H1 (cell line): Measurements from ENCODE around the gene LTO1. TPM values are rescaled to one million over a fixed set of nuclear protein-coding genes. Genes with fewer than 3 reads are reported as not detected.
A peak's percentile ranks its signal among the peaks of the same experiment; 100 is the strongest.

Source experiments
- CHD7 ChIP-seq: fragments of 300-600 bp; sonication (generic); IDR thresholded peaks from 2 replicates; pipeline ENCODE4 v1.7.1; 2012; ENCODE audit warnings: low read length, moderate library complexity, mild to moderate bottlenecking, inconsistent platforms; ENCODE audit not compliant: insufficient replicate concordance
- E2F6 ChIP-seq: IDR thresholded peaks from 2 replicates; pipeline ENCODE4 v1.6.1; 2012; ENCODE audit warnings: inconsistent platforms
- GTF2F1 ChIP-seq: IDR thresholded peaks from 2 replicates; pipeline ENCODE4 v1.6.1; 2012; ENCODE audit warnings: low read depth, low read length, improper control_type of control experiment, borderline replicate concordance
- RAD21 ChIP-seq, 2 experiments: IDR thresholded peaks in 1 of 2; conservative IDR thresholded peaks in 1 of 2; 2 replicates each; pipeline ENCODE4 v1.6.1; 2011; ENCODE audit warnings: low read depth in 2 of 2, low read length in 2 of 2, improper control_type of control experiment in 1 of 2, inconsistent platforms in 1 of 2, mild to moderate bottlenecking in 1 of 2, moderate library complexity in 1 of 2
- RNF2 ChIP-seq: fragments of 200-900, 300-1000 bp; sonication (generic); IDR thresholded peaks from 2 replicates; pipeline ENCODE4 v1.7.1; 2016; ENCODE audit warnings: borderline replicate concordance, low read depth, mild to moderate bottlenecking, antibody characterized with exemption, low read length; ENCODE audit not compliant: poor library complexity, severe bottlenecking; ENCODE audit errors: missing control alignments
- RXRA ChIP-seq: IDR thresholded peaks from 2 replicates; pipeline ENCODE4 v1.6.1; 2011; ENCODE audit warnings: low read depth, mild to moderate bottlenecking, low read length, moderate library complexity; ENCODE audit not compliant: insufficient read depth
- SUZ12 ChIP-seq: fragments of 200-600 bp; sonication (generic); IDR thresholded peaks from 2 replicates; pipeline ENCODE4 v1.6.1; 2012; ENCODE audit warnings: mild to moderate bottlenecking, inconsistent platforms, low read length, moderate library complexity, mixed read lengths
- TBP ChIP-seq: IDR thresholded peaks from 2 replicates; pipeline ENCODE4 v1.6.1; 2011; ENCODE audit warnings: low read depth, low read length, improper control_type of control experiment
- polyA plus RNA-seq, 7 experiments: library from polyadenylated mRNA; depleted of rRNA in 3 of 7; stranded (reverse) in 5 of 7; unstranded in 2 of 7; fragments of >200 nt in 5 of 7; fragments of 200-250 nt in 2 of 7; gene quantifications; 1 replicate in 5 of 7; 2 replicates in 1 of 7; 4 replicates in 1 of 7; pipeline versions ENCODE4 v1.2.1 to v1.2.3, GENCODE V29; 2011 to 2013; ENCODE audit warnings: missing spikeins in 2 of 7, mixed read lengths in 2 of 7
- total RNA-seq: library from RNA; stranded (reverse); fragmentation: NEBNext Ultra II Directional; extraction: Animal tissue kit (Norgen Biotek cat#: 25700); gene quantifications from 2 replicates; pipeline ENCODE4 v1.2.1, GENCODE V29; 2021

Gene LTO1
- total and polyA plus RNA-seq, 2 of the 8 experiments (the other 6 are each of a cell fraction or from before 2014, with no cell fraction given): 15.4 to 21.3 TPM

- TF ChIP-seq CHD7 (no peak), RNF2 (no peak), RAD21 (IDR thresholded peaks at IDR 0.05 in 1 of 2, conservative IDR thresholded peaks at IDR 0.05 in 1 of 2; ENCODE audit: low read depth in 2 of 2, low read length in 2 of 2) (peak; percentile 88 to 89), SUZ12 (no peak), E2F6 (no peak), GTF2F1 (no peak), TBP (peak; percentile 15; the same call in 1 of the 2 replicates), RXRA (no peak)
Observed at GRCh38 chr11:69670158-69670845, 4.9 kb downstream of the LTO1 start (continued).
